D721Med (cell line): ENCODE measurements around the gene XPA.
"Not testable (repeated sequence)": the region's sequence is repeated elsewhere in the genome, so short reads cannot be mapped to it uniquely, and the experiment has no call there.

ENCODE experiments used
- DNase-seq: peaks from one replicate; pipeline ENCODE4 v3.0.0; 2011; ENCODE audit warnings: low spot score; ENCODE audit not compliant: insufficient read length
- FAIRE-seq: peaks from 2 replicates; lab custom pipeline; 2011; peaks lifted over from hg19 to GRCh38; lab: Jason Lieb, UNC
- CTCF ChIP-seq: IDR thresholded peaks from 2 replicates; pipeline ENCODE4 v1.5.1; 2012; ENCODE audit warnings: mild to moderate bottlenecking, control low read depth; ENCODE audit not compliant: insufficient read depth; ENCODE audit errors: missing control alignments

Gene XPA

GRCh38 chr9:97696803-97697601 is at the start of gene XPA:
TSS of gene XPA (minus strand) at chr9:97697340. CDS start at chr9:97697292, 48 bp downstream.
- no peak for TF ChIP-seq CTCF
- DNase-seq = peak; percentile 94
- no peak for FAIRE-seq

- DNase-seq (no peak), FAIRE-seq (no peak)
- TF ChIP-seq CTCF = no peak
Observed at GRCh38 chr9:97744710-97745708, 47.9 kb upstream of the XPA start.

GRCh38 chr9:97744025-97744424 is 46.9 kb upstream of the XPA start:
- not testable (repeated sequence) for FAIRE-seq, DNase-seq

- DNase-seq (no peak), FAIRE-seq (no peak)
Observed at GRCh38 chr9:97742545-97742944, 45.4 kb upstream of the XPA start.

GRCh38 chr9:97741947-97742346 is 44.8 kb upstream of the XPA start:
- TF ChIP-seq CTCF = no peak
- no peak for FAIRE-seq
- no peak for DNase-seq

More at GRCh38 chr9:97742545-97742944, 45.4 kb upstream of the XPA start:
- no peak for TF ChIP-seq CTCF

GRCh38 chr9:97740848-97741821 is 44.0 kb upstream of the XPA start:
- DNase-seq (no peak), FAIRE-seq (no peak)
- TF ChIP-seq CTCF = no peak
